WI38 (cell line): ENCODE data around the gene APOBEC2.
"Not testable (repeated sequence)": the region's sequence is repeated elsewhere in the genome, so short reads cannot be mapped to it uniquely, and the experiment has no call there.

Experiments
- H3K4me3 ChIP-seq: 2 replicates; pipeline ENCODE4 v1.5.1; 2011; ENCODE audit warnings: low read depth, mild to moderate bottlenecking, control low read depth, low read length
- TF ChIP-seq, protein P1 (sequence below): IDR thresholded peaks from 2 replicates; pipeline ENCODE4 v1.5.1; 2012; ENCODE audit warnings: low read depth, mild to moderate bottlenecking, control low read depth, low read length

Gene APOBEC2

DNA sequence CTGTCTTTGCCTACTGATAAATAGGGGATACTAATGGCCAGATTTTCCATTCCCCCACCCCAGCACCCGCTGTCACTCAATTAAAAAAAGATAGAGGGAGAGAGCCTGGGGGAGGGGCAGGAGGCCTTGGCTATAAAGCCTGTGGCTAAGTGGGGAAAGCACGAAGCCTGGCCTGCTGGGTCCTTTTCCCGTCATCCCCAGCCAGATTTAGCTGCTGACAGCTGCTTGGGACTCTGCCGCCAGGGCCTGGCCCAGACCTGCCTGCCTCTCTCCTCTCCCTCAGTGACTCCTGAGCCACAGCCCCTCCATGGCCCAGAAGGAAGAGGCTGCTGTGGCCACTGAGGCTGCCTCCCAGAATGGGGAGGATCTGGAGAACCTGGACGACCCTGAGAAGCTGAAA lies at the start of gene APOBEC2:
Gene APOBEC2, plus strand, starts transcription at position 162 of the 400 bp plus-strand sequence. Its CDS starts 146 bp downstream, at position 308.
- TF ChIP-seq, protein P1, sequence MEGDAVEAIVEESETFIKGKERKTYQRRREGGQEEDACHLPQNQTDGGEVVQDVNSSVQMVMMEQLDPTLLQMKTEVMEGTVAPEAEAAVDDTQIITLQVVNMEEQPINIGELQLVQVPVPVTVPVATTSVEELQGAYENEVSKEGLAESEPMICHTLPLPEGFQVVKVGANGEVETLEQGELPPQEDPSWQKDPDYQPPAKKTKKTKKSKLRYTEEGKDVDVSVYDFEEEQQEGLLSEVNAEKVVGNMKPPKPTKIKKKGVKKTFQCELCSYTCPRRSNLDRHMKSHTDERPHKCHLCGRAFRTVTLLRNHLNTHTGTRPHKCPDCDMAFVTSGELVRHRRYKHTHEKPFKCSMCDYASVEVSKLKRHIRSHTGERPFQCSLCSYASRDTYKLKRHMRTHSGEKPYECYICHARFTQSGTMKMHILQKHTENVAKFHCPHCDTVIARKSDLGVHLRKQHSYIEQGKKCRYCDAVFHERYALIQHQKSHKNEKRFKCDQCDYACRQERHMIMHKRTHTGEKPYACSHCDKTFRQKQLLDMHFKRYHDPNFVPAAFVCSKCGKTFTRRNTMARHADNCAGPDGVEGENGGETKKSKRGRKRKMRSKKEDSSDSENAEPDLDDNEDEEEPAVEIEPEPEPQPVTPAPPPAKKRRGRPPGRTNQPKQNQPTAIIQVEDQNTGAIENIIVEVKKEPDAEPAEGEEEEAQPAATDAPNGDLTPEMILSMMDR = no peak
- H3K4me3 ChIP-seq = no peak within 1 kb of the TSS

DNA sequence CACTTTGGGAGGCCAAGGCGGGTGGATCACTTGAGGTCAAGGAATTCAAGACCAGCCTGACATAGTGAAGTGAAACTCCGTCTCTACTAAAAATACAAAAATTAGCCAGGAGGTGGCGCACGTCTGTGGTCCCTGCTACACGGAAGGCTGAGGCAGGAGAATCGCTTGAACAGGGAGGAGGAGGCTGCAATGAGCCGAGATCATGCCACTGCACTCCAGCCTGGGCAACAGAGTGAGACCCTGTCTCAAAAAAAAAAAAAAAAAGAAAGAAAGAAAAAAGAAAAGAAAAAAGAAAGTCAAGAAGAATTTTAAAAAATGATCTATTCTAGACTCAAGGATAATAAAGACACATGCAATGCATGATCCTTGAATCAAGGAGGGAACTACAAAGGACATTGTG lies 46.8 kb upstream of the APOBEC2 start:
- H3K4me3 ChIP-seq = not testable (repeated sequence)
- TF ChIP-seq, protein P1 = peak; percentile 43

DNA sequence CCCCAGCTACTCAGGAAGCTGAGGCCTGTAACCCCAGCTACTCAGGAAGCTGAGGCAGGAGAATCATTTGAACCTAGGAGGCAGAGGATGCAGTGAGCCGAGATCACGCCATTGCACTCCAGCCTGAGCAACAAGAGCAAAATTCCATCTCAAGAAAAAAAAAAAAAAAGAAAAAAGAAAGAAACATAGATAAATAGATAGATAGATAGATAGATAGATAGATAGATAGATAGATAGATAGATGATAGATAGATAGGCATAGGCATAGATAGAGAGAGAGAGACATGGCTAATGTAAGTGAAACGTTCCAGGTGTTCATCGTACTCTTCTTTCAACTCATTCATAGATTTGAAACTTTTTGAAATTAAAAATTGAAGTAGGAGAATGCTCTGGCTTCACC lies 46.0 kb upstream of the APOBEC2 start:
- H3K4me3 ChIP-seq = not testable (repeated sequence)

DNA sequence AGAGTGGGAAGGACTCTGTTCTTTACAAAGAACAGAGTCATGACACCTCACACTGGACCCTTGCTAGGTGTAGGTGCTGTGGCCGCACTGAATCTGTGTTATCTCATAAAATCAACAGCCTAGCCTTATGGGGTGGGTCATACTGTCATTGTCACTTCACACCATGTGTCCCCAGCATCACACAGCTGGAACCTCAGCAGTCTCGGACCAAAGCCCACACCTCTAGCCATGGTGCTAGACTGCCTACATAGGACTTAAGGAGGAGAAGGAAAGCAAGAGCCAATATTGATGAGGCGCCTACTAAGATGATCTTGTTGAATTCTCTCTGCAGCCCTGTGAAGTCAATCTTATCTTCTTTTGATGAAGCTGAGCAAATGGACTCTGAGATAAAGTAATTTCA lies 45.0 kb upstream of the APOBEC2 start:
- no peak overlapping the region for H3K4me3 ChIP-seq
- TF ChIP-seq, protein P1 = no peak

DNA sequence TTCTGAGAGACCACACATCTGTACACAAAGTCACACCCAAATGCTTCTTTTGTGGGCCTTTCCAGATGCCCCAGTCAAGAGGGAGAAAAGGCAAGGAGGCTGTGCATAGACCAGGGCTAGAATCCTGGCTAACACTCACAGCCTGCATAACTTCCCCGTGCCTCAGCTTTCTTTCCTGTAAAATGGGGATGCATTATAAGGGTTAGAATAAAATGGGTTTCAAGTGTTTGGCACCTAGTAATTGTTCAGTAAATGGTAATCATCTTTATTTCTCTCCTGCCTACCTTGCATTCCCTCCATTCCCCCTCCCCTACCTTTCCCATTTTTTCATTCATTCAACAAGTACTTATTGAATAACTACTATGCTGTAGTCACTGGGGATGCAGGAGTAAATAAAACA lies 43.3 kb upstream of the APOBEC2 start:
- H3K4me3 ChIP-seq = no peak overlapping the region
- TF ChIP-seq, protein P1 = no peak

- TF ChIP-seq, protein P1 = no peak
- no peak overlapping the region for H3K4me3 ChIP-seq
Measured at GRCh38 chr6:41011673-41012072, 41.3 kb upstream of the APOBEC2 start.

DNA sequence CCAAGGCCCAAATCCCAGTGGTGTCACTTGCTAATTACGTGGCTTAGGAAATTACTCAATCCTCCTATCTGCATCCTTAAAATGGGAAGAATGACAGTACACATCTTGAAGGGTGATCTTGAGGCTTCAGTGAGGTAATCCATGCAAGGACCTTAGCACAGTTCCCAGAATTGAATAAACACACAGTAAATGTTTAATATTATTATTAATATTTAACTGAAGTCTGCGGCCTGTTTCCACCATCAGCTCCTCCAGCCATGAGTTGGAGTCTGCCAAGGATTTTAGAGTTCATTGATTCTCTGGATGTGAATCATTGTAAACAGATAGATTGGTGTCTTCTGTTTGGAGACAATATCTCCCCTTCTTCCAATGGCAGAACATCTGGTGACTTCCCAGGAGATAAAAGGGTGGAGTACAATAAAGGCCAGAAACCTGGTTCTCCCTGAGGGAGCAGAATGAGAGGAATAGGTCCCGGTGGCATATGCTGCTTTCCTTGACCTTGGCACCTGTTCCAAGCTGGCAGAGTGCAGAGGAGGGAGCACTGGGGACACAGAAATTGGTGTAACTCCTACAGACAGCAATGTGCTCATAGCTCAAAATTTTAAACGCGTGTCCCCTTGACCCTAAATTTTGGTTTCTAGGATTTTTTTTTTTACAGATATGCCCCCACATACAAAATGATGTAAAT lies 39.4 kb upstream of the APOBEC2 start:
- TF ChIP-seq, protein P1 = no peak
- no peak overlapping the region for H3K4me3 ChIP-seq

DNA sequence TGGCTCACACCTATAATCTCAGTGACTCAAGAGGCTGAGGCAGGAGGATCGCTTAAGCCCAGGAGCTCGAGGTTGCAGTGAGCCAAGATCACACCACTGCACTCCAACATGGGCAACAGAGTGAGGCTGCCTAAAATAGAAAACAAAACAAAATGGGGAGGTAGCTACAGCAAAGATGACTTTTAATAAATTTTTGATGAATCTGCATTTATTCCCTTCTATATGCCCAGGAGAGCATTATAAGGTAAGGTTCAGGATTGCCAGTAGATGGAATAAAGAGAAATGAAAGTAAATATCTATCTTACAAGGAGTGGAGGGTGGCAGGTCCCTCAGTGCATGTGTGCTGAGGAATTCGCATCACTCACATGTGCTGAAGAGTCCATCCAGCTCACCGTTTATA lies 38.2 kb upstream of the APOBEC2 start:
- H3K4me3 ChIP-seq = no peak overlapping the region
- TF ChIP-seq, protein P1 = no peak

DNA sequence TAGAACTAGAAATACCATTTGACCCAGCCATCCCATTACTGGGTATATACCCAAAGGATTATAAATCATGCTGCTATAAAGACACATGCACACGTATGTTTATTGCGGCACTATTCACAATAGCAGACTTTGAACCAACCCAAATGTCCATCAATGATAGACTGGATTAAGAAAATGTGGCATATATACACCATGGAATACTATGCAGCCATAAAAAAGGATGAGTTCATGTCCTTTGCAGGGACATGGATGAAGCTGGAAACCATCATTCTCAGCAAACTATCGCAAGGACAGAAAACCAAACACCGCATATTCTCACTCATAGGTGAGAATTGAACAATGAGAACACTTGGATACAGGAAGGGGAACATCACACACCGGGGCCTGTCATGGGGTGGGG lies 37.1 kb upstream of the APOBEC2 start:
- H3K4me3 ChIP-seq = not testable (repeated sequence)
